Measurements from ENCODE around the gene ERC1.

- no peak for TF ChIP-seq CTCF (IDR thresholded peaks at IDR 0.05)
- TF ChIP-seq POLR2AphosphoS5 (IDR thresholded peaks at IDR 0.05): no peak
- no peak for TF ChIP-seq POLR2A (IDR thresholded peaks at IDR 0.05)
- TF ChIP-seq EP300 (IDR thresholded peaks at IDR 0.05): no peak
Observed at GRCh38 chr12:1365703-1366102, 374.7 kb downstream of the ERC1 start.

Data from suprapubic skin (tissue), 4 donors.